Activated T-cell treated with anti-CD3 and anti-CD28 coated beads, Interleukin-2, amount 50 U/mL, for 48 hours (primary cell): ENCODE results near the gene CFAP20DC.
"Not testable (repeated sequence)": the region's sequence is repeated elsewhere in the genome, so short reads cannot be mapped to it uniquely, and the experiment has no call there.

Experiments used
- DNase-seq, 2 experiments: peaks; one replicate each; pipeline ENCODE4 v3.0.0-alpha.2; 2020

Gene CFAP20DC

DNA sequence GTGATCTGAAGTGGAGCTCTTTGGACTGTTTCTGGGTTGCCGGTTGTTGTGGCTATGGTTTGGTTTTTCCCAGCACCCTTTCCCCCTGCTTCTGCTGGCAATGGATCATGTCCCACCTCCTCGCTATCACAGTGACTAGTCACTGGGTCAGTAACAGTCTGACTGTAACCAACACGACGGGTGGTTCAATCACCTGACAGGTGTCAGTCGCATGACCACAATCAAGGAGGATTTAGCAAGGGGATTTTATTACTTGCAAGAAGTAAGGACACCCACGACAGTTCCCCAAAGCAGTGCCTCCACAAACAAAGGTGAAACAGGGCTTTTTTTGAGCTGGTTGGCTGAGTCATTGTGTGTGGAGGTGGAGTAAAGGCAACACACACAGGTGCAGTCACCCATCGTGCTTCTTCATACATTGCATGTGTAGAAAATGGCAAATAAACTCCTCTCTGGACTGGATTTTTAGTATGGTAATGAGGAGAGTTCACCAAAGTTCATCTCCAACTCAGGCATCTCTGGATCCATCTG is 324.4 kb downstream of the CFAP20DC start:
- DNase-seq = no peak

DNA sequence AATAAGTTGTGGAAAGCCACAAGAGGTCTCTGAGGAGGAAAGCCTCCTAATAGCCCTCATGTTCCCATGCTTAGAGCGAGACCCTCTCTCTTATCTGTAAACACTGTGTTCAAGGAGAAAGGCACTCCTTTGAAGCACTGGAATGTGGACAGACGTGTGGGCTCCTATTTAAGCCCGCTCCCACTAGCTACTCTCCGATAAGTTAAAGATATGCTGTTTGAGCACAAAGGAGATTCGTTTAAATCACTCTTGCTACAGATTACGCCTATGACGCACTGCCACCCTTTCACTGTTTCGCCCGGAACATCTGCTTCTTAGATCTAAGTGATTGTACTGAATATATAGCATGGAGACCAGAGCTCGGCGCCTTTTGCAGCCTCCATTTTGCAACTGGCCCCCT is 325.5 kb downstream of the CFAP20DC start:
- no peak for DNase-seq

DNA sequence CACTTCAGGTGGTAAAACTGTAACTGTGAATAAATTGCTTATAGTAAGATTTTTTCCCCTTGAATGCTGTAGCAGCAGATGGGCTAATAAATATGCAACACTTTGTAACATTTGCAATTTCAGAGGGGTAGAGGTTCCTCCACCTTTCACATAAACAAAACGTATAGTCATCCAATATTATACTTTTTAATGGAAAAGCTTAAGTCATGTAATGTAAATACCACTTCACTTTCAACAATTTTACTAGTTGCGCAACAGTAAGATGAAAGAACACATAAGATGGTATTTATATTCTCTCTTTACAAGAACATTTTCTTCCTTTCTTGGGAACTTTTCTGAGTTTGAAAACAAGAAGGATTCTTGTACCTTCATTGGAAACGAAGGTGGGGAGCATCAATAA is 326.7 kb downstream of the CFAP20DC start:
- DNase-seq = no peak

DNA sequence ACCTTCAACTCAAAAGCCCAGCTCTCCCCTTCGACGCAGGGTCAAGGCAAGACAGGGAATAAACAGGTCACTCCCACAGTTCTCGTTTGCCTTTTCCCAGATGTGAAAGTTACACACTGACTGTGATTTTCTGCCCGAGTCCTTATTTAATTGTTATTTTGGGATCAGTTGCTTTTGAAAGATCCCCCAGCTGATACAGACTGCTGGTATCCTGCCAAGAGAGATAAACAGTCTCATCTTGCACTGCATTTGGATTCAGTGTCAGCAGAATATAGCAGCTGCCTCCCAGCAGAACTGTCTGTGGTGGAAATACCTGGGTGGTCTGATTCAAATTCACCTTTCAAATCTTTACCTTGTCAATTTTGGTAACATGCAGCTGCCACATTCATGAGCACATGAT is 327.3 kb downstream of the CFAP20DC start:
- DNase-seq = no peak

DNA sequence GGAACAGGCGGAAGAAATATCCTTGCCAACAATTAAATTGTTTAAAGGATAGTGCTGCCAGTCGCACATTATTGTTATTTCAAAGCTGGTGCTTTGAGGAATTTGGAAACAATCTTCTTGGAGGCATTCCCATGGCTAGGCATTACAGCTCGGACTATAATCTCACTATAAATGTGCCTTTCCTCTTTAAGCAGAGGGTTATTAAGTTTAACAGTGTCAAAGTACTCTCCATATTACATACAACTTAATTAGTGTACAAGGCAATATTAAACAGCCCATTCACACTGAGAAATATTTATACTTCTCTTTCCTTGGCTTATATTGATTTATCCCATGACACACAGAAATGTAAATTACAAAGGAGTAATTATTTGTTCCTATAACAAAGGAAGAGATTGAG is 329.3 kb downstream of the CFAP20DC start:
- DNase-seq = no peak

DNA sequence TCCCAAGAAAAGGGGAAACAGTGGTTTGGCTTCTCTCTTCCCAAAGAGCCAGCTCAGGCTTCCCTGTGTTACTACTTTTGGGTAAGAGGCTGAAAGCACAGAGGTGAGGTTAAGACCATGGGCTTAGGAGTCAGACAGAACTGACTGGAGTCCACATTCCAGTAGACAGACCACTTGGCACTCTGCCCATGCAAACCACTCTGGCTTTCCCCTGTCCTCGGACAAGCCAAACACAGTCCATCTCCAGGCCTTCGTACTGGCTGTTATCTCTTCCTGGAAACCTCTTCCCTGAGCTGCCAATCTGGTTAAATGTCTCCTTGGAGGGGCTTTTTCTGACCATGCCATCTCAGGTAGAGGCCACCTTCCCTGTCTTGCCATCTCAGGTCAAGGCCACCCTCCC is 330.1 kb downstream of the CFAP20DC start:
- no peak for DNase-seq

DNA sequence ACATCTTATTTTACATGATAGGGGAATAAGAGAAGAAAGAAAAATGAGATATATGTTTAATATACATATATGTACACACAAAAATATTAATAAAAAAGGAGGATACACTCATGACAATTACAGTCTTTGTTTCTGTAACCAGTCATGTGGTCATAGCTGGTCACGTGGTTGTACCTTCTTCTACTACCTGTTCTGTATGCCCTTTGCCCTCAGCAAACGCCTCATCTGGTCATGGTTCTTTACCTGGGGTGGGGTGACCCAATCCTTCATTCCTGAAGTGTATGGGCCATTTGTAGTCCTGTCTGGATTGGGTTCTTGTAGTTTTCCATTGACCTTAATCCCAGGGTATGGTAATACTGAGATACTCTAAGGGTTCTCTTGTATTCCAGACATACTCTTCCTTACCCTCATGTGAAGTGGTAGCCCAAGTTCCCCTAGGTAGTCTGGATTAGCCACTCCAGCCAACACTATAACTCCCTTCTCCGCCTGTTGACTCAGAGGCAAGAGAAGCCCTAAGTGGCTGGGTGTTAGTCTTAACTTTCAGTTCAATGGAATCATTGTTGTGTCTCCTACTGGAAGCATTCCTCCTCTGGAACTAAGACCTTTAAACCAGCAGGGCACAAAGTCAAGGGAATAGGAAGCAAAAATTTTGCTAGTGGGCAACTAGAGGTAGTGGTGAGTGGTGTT is 336.0 kb downstream of the CFAP20DC start:
- DNase-seq = no peak

DNA sequence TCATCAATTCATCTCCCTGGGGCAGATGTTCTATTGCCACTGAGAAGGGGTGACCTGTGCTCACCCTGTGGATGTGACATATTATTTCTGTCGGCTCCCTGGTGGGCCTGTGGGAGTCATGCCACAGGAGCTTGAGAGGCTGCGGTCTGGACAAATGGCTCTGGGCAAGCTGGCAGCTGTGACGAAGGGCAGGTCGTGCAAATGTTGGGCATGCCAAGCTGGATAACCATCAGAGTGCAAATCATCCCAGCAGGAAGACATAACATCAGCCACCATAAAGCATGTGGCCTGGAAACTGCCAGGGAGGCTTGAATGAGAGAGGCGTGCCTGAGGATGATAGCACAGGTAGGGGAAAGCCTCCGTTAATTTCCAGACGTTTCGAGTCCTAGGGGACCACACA is 338.0 kb downstream of the CFAP20DC start:
- no peak for DNase-seq

DNA sequence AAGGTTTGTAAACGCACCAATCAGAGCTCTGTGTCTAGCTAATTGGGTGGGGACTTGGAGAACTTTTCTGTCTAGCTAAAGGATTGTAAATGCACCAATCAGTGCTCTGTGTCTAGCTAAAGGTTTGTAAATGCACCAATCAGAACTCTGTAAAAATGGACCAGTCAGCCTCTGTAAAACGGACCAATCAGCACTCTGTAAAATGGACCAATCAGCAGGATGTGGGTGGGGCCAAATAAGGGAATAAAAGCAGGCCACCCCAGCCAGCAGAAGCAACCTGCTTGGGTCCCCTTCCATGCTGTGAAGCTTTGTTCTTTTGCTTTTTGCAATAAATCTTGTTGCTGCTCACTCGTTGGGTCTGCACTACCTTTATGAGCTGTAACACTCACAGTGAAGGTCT is 340.8 kb downstream of the CFAP20DC start:
- DNase-seq = not testable (repeated sequence)

DNA sequence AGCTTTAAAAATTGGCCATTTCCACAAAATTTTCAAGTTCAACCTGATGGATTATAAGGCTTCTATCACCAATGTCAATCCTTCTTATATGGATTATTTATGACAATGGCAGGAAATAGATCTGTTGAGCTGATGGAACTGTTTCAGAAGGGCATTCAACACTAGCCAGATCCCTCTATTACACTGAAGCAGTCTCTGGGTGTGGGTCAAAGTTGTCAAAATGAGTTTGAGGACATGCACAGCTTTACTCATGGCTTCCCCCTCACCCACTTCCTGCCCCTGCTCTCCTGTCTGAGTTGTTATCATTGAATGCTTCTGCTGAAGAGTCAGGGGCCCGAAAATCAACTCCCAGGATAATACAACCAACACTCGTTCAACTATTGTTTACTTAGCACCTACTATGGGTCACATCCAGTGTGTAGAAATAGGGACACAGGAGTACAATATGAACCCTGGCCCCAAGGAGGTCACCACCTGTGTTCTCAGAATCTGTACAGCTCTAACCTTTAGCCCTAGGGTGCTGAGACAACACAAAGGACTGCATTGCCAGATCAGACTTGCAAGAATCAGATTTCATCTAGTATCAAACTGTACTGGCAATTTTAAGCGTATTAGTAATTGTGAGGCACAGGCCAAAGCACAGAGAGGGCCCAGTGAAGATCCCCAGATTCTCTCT is 341.6 kb downstream of the CFAP20DC start:
- no peak for DNase-seq

DNA sequence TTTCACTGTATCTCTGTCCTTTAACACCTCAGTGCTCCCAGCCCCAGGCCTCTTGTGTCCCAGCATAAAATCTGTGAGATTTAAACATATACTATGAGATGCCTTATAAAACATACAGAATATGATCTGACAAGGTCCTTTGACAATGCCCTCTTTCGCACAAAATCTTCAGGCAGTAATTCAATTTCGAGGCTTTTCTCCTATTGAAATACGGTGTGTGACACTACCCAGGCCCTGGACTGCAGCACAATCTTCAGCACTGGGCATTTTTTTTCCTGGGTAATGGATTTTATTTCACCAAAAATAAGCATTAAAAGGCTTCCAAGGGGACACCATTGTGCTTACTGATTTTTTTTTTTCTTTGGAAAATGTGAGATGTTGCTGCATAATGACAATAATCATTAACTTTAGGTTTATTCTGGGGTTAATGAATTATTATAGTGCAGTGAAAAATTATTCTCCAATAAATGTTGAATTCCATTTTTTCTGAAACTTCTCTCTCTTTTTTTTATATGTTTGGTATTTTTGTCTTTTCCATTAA is 342.4 kb downstream of the CFAP20DC start:
- no peak for DNase-seq

DNA sequence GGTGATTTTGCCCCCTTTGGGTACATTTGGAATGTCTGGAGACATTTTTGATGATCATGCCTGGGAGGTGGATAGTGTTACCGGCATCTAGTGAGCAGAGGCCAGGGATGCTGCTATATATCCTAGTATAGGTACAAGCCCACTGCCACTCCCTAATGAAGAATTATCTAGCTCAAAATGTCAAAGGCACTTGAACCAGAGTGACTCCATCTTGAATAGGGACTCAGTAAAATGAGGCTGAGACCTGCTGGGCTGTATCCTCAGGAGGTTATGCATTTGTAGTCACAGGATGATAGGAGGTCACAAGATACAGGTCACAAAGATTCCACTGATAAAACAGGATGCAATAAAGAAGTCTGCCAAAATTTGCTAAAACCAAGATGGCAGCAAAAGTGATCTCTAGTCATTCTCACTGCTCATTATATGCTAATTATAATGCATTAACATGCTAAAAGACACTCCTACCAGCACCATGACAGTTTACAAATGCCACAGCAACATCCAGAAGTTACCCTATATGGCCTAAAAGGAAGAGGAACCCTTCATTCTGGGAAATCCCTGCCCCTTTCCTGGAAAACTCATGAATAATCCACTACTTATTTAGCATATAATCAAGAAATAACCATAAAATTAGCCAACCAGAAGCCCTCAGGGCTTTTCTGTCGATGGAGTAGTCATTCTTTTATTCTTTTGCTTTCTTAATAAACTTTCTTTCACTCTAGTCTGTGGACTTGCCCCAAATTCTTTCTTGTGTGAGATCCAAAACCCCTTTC is 343.2 kb downstream of the CFAP20DC start:
- no peak for DNase-seq

DNA sequence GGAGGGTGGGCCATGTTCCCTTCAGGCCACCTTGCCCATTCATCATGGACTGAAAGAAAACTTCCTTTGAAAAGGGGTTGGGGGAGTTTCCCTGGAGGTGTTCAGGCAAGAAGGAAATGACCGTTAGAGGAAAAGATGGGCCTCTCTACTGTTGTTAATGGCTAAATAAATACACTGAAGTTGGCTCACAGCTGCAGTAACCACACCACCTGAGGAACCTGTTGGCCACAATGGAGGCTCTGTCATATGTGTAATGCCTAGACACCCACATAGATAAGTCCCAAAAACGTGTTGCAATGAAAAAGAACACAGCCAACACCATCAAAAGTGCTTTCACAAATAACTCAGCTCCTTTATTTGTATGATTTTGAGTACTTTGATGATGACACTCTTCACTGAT is 345.1 kb downstream of the CFAP20DC start:
- DNase-seq = no peak

DNA sequence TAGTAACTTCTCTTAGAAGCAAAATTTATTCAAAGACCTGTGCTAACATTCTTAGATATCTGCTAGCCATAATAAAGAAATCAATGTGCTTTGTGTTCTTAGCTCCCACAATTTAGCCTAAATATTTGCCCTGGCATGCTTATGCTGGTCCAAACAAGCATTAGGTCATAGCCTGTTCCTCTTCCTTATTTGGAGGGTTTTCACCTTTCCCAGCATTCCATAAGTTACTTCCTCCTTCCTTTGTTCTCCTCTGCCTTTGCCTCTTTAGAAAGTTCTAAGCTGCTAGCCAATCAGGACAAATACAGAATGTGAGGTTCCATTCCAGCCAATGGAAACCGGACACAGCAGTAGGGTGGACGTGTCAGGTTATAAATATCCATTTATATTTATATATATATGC is 345.5 kb downstream of the CFAP20DC start:
- not testable (repeated sequence) for DNase-seq

DNA sequence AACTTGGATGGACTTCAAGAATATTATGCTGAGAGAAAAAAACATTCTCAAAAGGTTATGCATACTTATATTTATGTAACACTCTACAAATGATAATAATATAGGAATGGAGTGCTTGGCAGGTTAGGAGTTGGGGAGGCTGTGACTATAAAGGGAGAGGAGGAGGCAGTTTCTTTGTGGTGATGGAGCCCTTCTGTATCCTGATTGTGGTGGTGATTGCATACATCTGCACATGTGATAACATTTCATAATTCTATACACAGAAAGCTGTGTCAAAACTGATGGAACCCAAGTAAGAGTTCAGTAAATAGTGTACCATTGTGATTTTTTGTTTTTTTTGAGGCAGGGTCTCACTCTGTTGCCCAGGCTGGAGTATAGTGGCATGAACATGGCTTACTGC is 351.6 kb downstream of the CFAP20DC start:
- no peak for DNase-seq

DNA sequence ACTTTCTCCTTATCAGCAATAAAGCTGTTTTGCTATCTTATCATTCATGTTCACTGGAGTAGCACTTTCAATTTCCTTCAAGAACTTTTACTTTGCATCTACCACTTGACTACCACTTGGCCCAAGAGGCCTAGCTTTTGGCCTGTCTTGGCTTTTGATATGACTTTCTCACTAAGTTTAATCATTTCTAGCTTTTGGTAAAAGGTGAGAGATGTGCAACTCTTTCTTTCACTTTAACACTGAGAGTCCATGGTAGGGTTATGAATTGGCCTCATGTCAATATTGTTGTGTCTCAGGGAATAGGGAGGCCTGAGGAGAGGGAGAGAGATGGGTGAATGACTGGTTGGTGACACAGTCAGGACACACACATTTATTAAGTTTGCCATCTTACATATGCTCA is 352.3 kb downstream of the CFAP20DC start:
- no peak for DNase-seq

DNA sequence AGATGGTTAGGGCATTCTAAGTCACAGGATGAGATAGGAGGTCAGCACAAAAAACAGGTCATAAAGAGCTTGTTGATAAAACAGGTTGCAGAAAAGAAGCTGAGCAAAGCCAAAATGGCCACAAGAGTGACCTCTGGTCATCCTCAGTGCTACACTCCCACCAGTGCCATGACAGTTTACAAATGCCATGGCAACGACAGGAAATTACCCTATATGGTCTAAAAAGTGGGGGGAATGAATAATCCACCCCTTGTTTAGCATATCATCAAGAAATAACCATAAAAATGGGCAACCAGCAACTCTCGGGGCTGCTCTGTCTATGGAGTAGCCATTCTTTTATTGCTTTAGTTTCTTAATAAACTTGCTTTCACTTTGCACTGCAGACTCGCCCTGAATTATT is 353.0 kb downstream of the CFAP20DC start:
- DNase-seq = not testable (repeated sequence)

DNA sequence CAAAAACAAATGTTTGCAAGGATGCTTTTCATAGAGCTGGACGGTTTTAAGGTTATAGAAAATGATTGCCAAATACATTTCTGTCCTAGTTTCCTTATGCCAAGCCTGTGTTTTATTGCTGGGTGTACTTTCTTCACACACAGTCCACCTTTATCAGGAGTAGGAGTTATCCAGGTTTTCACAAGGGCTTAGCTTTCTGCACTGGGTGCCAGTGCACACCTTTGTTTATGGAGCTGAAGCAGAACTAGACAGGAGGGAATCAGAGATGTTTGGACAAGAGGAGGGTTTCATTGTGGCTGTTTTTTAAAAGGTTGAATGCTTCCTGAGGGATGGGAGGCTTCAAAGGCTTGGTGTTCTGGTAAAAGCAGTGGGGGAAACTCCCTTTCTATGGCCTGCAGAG is 353.7 kb downstream of the CFAP20DC start:
- DNase-seq = no peak

DNA sequence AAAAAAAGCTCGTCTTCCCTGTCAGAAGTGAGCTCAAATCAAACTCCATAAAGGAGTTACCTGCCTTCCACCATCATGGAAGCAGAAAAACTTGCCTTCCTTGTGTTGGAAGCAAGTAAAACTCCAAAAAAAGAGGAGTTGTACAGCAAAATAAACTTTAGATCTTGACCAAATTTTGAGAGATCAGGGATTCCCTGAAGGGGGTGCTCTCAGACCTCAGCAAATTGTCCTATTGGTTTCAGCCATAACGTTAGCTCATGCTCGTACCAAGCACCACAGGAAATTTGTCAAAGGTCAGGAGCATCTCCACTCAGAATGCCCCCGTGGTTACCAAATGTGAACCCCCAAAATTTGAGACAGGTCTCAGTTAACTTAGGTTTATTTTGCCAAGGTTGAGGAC is 354.5 kb downstream of the CFAP20DC start:
- not testable (repeated sequence) for DNase-seq

DNA sequence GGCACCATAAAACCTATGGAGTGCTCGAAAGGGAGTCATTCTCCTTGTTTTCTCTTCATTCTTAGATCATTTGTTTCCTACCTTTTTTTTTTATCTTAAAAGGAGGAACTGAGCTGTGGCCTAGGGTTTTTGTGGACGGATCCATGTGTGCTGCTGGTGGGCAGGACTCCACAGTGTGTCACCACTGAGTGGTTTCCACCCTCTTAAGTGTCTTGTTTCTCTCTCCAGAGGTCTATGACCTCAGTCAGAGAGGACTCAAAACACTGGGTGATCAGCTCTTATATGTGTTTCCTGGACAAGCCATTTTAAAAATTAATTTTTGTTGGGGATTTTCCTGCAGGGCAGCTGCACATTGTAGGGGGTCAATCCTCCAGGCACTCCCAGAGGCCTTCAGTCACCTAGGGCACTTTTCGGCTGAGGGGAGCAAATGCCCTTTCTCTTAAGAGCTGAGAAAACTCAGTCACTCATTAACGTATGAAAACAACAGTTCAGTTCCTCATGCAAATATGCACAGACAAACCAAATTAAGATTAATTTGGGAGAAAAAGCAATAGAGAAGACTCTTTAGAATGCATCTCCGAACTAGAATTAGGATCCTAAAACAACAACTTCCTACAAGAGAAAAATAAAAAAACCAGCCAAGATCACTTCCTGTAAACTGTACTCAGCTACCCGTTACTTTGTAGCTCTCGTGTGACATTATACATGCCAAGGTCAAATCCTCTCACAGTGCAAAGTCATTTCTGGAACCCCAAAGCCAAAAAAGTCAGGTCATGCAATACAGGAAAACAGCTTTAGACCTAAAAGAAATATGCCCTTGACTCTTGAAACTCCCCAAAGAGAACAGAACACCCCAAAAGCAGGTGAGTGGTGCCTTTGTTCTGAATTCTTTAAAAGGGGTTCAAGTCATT is 355.6 kb downstream of the CFAP20DC start:
- no peak for DNase-seq

DNA sequence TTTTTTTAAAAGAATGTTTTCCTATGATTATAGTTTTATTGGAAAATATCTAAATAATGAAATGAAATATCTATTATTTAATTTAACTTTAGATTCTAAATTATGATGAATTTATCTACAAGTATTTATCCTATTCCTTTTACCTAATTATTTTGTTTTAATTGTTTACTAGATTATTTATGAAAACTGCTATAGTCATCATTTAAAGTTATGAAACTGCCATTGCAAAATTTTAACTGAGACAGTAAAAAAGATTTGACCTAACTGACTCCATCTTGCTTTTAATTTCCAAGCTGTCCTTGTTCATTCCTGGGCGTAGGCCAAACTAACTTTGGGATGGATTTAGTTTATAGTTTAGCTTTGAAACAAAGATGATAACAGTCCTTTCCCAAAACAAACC is 357.3 kb downstream of the CFAP20DC start:
- DNase-seq = no peak
